ENCODE measurements around the gene SIPA1L2. TPM values are rescaled to one million over a fixed set of nuclear protein-coding genes. Genes with fewer than 3 reads are reported as not detected.

The SIPA1L2 gene
- total and polyA plus RNA-seq, 10 of the 15 experiments (the other 5 are each of a cell fraction or from before 2014, with no cell fraction given), result 0.01 to 0.18 TPM; not detected in 8

DNA sequence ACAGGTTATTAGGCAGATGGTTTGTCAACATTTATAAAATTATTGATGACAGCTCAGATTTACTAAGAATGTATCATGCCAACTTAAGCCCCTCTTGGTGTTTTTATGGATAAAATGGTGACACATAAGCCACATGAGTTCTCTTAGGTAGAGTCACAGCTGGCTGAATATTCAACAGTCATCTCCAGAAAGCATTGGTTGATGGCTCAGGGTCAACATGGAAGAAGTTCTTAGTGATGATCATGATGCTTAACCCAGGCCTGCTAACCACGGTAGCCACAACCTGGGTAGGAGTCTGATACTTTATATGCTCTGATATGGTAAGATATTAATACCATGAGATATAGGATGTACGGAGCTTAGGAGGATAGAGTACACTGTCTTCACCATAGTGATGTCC is 46.4 kb upstream of the SIPA1L2 start:
- Histone ChIP-seq H3K36me3 (ENCODE audit: control insufficient read depth in 2 of 2, insufficient read depth in 2 of 2, low read length in 1 of 2) (no peaks in the 10 kb centered on the region), H3K27ac (ENCODE audit: control insufficient read depth, insufficient read depth) (no peak overlapping the region), H3K9me3 (replicated peaks; ENCODE audit: control insufficient read depth, insufficient read depth, low read length) (no peaks in the 10 kb centered on the region), H4K20me1 (ENCODE audit: control insufficient read depth, insufficient read depth) (no peaks in the 10 kb centered on the region), H3K4me2 (ENCODE audit: control insufficient read depth, insufficient read depth) (no peak overlapping the region), H2AFZ (ENCODE audit: control insufficient read depth, low read depth, low read length) (no peak overlapping the region), H3K4me3 (no peak overlapping the region), H3K9ac (ENCODE audit: control insufficient read depth, insufficient read depth, low read length) (no peak overlapping the region), H3K27me3 (replicated peaks in 1 of 2; ENCODE audit: control insufficient read depth in 2 of 2, insufficient read depth in 2 of 2, low read length in 1 of 2) (no peaks in the 10 kb centered on the region; a peak in 1 of 4 replicates), H3K79me2 (ENCODE audit: control insufficient read depth, insufficient read depth, low read length) (no peaks in the 10 kb centered on the region), H3K4me1 (ENCODE audit: control insufficient read depth, insufficient read depth, low read length) (no peaks in the 10 kb centered on the region)
- in situ Hi-C loops (cut with MboI) (no loop called here), intact Hi-C loops (cut with micrococcal nuclease; ENCODE audit: unreplicated experiment) (no loop called here)
- 3% methylated on average over 2 of the region's 2 CpGs for WGBS (ENCODE audit: insufficient coverage, insufficient replicate concordance, low lambda C conversion rate, missing lambda C conversion rate)
- no peak for ATAC-seq
- ChIA-PET SMC1A (ENCODE audit: uncharacterized antibody, unreplicated experiment) (interaction anchor here (1.0 kb wide), 1 partner anchor 12 kb away, joined by 3 read pairs; no protein-coding TSS in a partner anchor), CTCF (no interaction called here), RAD21 (ENCODE audit: unreplicated experiment) (no interaction called here), POLR2A (no interaction called here)
- no TSS peak for BruUV-seq (replicated peaks)
- no peak for FAIRE-seq
- no peak for TF ChIP-seq IKZF1 (conservative IDR thresholded peaks at IDR 0.05)
- no peak for TF ChIP-seq NFYA (IDR thresholded peaks at IDR 0.05; ENCODE audit: borderline replicate concordance, low read depth, low read length)
- no peak for TF ChIP-seq STAT1 (conservative IDR thresholded peaks at IDR 0.05)
- TF ChIP-seq CHD2 (IDR thresholded peaks at IDR 0.05; ENCODE audit: borderline replicate concordance, low read depth, low read length), result no peak
- no peak for TF ChIP-seq SRF (IDR thresholded peaks at IDR 0.05; ENCODE audit: low read depth in 2 of 2, low read length in 2 of 2)
- no peak for TF ChIP-seq EED (IDR thresholded peaks at IDR 0.05; ENCODE audit: low read depth)
- TF ChIP-seq, protein P1, sequence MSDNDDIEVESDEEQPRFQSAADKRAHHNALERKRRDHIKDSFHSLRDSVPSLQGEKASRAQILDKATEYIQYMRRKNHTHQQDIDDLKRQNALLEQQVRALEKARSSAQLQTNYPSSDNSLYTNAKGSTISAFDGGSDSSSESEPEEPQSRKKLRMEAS (IDR thresholded peaks at IDR 0.05; ENCODE audit: low read depth, low read length), result no peak
- TF ChIP-seq ZNF384 (IDR thresholded peaks at IDR 0.05; ENCODE audit: borderline replicate concordance, low read depth, low read length), result no peak
- TF ChIP-seq EP300 (IDR thresholded peaks at IDR 0.05; ENCODE audit: borderline replicate concordance in 1 of 2, control insufficient read depth in 1 of 2, low read depth in 2 of 2, low read length in 2 of 2), result no peak
- TF ChIP-seq ETV6 (conservative IDR thresholded peaks at IDR 0.05 in 1 of 2, IDR thresholded peaks at IDR 0.05 in 1 of 2; ENCODE audit: borderline replicate concordance in 1 of 2, low read depth in 1 of 2), result no peak
- TF ChIP-seq, protein P2, sequence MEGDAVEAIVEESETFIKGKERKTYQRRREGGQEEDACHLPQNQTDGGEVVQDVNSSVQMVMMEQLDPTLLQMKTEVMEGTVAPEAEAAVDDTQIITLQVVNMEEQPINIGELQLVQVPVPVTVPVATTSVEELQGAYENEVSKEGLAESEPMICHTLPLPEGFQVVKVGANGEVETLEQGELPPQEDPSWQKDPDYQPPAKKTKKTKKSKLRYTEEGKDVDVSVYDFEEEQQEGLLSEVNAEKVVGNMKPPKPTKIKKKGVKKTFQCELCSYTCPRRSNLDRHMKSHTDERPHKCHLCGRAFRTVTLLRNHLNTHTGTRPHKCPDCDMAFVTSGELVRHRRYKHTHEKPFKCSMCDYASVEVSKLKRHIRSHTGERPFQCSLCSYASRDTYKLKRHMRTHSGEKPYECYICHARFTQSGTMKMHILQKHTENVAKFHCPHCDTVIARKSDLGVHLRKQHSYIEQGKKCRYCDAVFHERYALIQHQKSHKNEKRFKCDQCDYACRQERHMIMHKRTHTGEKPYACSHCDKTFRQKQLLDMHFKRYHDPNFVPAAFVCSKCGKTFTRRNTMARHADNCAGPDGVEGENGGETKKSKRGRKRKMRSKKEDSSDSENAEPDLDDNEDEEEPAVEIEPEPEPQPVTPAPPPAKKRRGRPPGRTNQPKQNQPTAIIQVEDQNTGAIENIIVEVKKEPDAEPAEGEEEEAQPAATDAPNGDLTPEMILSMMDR (IDR thresholded peaks at IDR 0.05 in 2 of 3, conservative IDR thresholded peaks at IDR 0.05 in 1 of 3; ENCODE audit: control insufficient read depth in 2 of 3, extremely low read depth in 1 of 3, insufficient read depth in 1 of 3, low read depth in 3 of 3, low read length in 3 of 3), result no peak
- TF ChIP-seq, protein P3, sequence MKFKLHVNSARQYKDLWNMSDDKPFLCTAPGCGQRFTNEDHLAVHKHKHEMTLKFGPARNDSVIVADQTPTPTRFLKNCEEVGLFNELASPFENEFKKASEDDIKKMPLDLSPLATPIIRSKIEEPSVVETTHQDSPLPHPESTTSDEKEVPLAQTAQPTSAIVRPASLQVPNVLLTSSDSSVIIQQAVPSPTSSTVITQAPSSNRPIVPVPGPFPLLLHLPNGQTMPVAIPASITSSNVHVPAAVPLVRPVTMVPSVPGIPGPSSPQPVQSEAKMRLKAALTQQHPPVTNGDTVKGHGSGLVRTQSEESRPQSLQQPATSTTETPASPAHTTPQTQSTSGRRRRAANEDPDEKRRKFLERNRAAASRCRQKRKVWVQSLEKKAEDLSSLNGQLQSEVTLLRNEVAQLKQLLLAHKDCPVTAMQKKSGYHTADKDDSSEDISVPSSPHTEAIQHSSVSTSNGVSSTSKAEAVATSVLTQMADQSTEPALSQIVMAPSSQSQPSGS (IDR thresholded peaks at IDR 0.05; ENCODE audit: low read length), result no peak
- TF ChIP-seq SMAD1 (IDR thresholded peaks at IDR 0.05; ENCODE audit: low read depth, partially characterized antibody), result no peak
- TF ChIP-seq, protein P4, sequence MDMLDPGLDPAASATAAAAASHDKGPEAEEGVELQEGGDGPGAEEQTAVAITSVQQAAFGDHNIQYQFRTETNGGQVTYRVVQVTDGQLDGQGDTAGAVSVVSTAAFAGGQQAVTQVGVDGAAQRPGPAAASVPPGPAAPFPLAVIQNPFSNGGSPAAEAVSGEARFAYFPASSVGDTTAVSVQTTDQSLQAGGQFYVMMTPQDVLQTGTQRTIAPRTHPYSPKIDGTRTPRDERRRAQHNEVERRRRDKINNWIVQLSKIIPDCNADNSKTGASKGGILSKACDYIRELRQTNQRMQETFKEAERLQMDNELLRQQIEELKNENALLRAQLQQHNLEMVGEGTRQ (IDR thresholded peaks at IDR 0.05; ENCODE audit: borderline replicate concordance, low read depth, low read length), result no peak
- TF ChIP-seq TCF12 (IDR thresholded peaks at IDR 0.05; ENCODE audit: low read depth, low read length), result no peak
- no peak for TF ChIP-seq ZNF207 (IDR thresholded peaks at IDR 0.05; ENCODE audit: borderline replicate concordance)
- no peak for TF ChIP-seq EGR1 (IDR thresholded peaks at IDR 0.05; ENCODE audit: borderline replicate concordance in 1 of 2, low read depth in 2 of 2, low read length in 2 of 2)
- DNase-seq (ENCODE audit: low read depth, low spot score), result no peak

Data from GM12878 (cell line).